Endothelial cell of umbilical vein (primary cell): ENCODE measurements around the gene ASTN1. TPM values are rescaled to one million over a fixed set of nuclear protein-coding genes. Genes with fewer than 3 reads are reported as not detected.

Experiments used
- BruUV-seq: library from RNA; stranded (reverse); fragments of 400-500 nt; replicated peaks from 2 replicates; lab custom pipeline; 2021; lab: Mats Ljungman, UMichigan
- CTCF ChIA-PET: fragments of 300-600, 350-600 bp; sonication (Branson Sonifier 250); formaldehyde crosslinking; loops from one replicate; lab custom pipeline; 2021; ENCODE audit warnings: antibody characterized with exemption, inconsistent platforms; lab: Charles Lee
- POLR2A ChIA-PET: fragments of 300-600, 350-600 bp; sonication (Branson Sonifier 250); formaldehyde crosslinking; loops from one replicate; lab custom pipeline; 2021; ENCODE audit warnings: antibody characterized with exemption, inconsistent platforms; lab: Charles Lee
- DNase-seq: peaks from one replicate; pipeline ENCODE4 v3.0.0-alpha.2; 2011; ENCODE audit warnings: low read depth, low spot score
- FAIRE-seq: peaks from 2 replicates; lab custom pipeline; 2011; peaks lifted over from hg19 to GRCh38; lab: Jason Lieb, UNC
- H2AFZ ChIP-seq: 2 replicates; pipeline ENCODE4 v1.6.0; 2012; ENCODE audit warnings: low read depth, low read length, control low read depth, inconsistent platforms
- H3K27ac ChIP-seq: 2 replicates; pipeline ENCODE4 v1.5.1; 2011; ENCODE audit warnings: low read depth, mild to moderate bottlenecking, control low read depth, low read length, moderate library complexity; ENCODE audit not compliant: insufficient read depth
- H3K27me3 ChIP-seq, 2 experiments: 2 replicates each; pipeline versions ENCODE4 v1.6.0 to v1.6.1; 2011; ENCODE audit warnings: low read length in 2 of 2, mixed read lengths in 1 of 2; ENCODE audit not compliant: control insufficient read depth in 2 of 2, insufficient read depth in 2 of 2
- H3K36me3 ChIP-seq, 2 experiments: 2 replicates in 1 of 2; 3 replicates in 1 of 2; pipeline ENCODE4 v1.5.1; 2011; ENCODE audit warnings: low read length in 2 of 2, mild to moderate bottlenecking in 1 of 2, moderate library complexity in 1 of 2; ENCODE audit not compliant: control insufficient read depth in 2 of 2, insufficient read depth in 2 of 2; ENCODE audit errors: extremely low read depth in 1 of 2
- H3K4me1 ChIP-seq: 3 replicates; pipeline ENCODE4 v1.5.1; 2011; ENCODE audit warnings: mild to moderate bottlenecking, low read length; ENCODE audit not compliant: control insufficient read depth, insufficient read depth; ENCODE audit errors: extremely low read depth
- H3K4me2 ChIP-seq: 2 replicates; pipeline ENCODE4 v1.6.1; 2011; ENCODE audit warnings: low read length, control low read depth, mixed read lengths; ENCODE audit not compliant: insufficient read depth
- H3K4me3 ChIP-seq, 3 experiments: fragments of 200-600 bp in 1 of 3; sonication (generic), shearing (Covaris generic) in 1 of 3; replicated peaks in 1 of 3; 2 replicates each; pipeline ENCODE4 v1.5.1; 2011 to 2016; ENCODE audit warnings: control low read depth in 3 of 3, low read length in 3 of 3, mild to moderate bottlenecking in 2 of 3, inconsistent platforms in 1 of 3, low read depth in 1 of 3, moderate library complexity in 1 of 3; ENCODE audit not compliant: insufficient read depth in 1 of 3
- H3K79me2 ChIP-seq: 2 replicates; pipeline ENCODE4 v1.6.0; 2012; ENCODE audit warnings: low read length, inconsistent platforms; ENCODE audit not compliant: control insufficient read depth, insufficient read depth
- H3K9ac ChIP-seq: replicated peaks from 2 replicates; pipeline ENCODE3; 2011; ENCODE audit warnings: low read length, control low read depth; ENCODE audit not compliant: insufficient read depth; ENCODE audit errors: extremely low read depth
- H3K9me1 ChIP-seq: replicated peaks from 3 replicates; pipeline ENCODE4 v1.6.0; 2011; ENCODE audit warnings: mild to moderate bottlenecking, low read length; ENCODE audit not compliant: control insufficient read depth, insufficient read depth; ENCODE audit errors: extremely low read depth
- H3K9me3 ChIP-seq: replicated peaks from 2 replicates; pipeline ENCODE4 v1.5.1; 2012; ENCODE audit warnings: low read length, inconsistent platforms; ENCODE audit not compliant: control insufficient read depth, insufficient read depth
- H4K20me1 ChIP-seq: replicated peaks from 2 replicates; pipeline ENCODE3; 2011; ENCODE audit warnings: mild to moderate bottlenecking, low read length; ENCODE audit not compliant: control insufficient read depth, insufficient read depth; ENCODE audit errors: extremely low read depth
- EZH2 ChIP-seq: IDR thresholded peaks from 2 replicates; pipeline ENCODE4 v1.6.1; 2012; ENCODE audit warnings: borderline replicate concordance, low read depth, mild to moderate bottlenecking, moderate library complexity, low read length, inconsistent platforms; ENCODE audit not compliant: severe bottlenecking
- FOS ChIP-seq: IDR thresholded peaks from 2 replicates; pipeline ENCODE4 v1.6.1; 2011; ENCODE audit warnings: mild to moderate bottlenecking, low read length, moderate library complexity, borderline replicate concordance; ENCODE audit not compliant: insufficient read depth
- GATA2 ChIP-seq: IDR thresholded peaks from 2 replicates; pipeline ENCODE4 v1.7.0; 2011; ENCODE audit warnings: low read depth, mild to moderate bottlenecking, moderate library complexity, mixed read lengths, low read length; ENCODE audit not compliant: insufficient read length, insufficient read depth
- JUN ChIP-seq: IDR thresholded peaks from 2 replicates; pipeline ENCODE4 v1.6.1; 2011; ENCODE audit warnings: borderline replicate concordance, low read depth; ENCODE audit not compliant: insufficient read length, insufficient read depth
- MYC ChIP-seq: IDR thresholded peaks from one replicate; pipeline ENCODE4 v1.6.1; 2011; ENCODE audit warnings: mild to moderate bottlenecking, low read depth, low read length
- POLR2A ChIP-seq: IDR thresholded peaks from 2 replicates; pipeline ENCODE4 v1.6.1; 2012; ENCODE audit warnings: low read depth, mild to moderate bottlenecking, control low read depth, low read length
- POLR2AphosphoS5 ChIP-seq: IDR thresholded peaks from 2 replicates; pipeline ENCODE4 v1.6.1; 2012; ENCODE audit warnings: low read depth, mild to moderate bottlenecking, control low read depth, low read length, moderate library complexity; ENCODE audit not compliant: insufficient read depth
- dilution Hi-C: fragments of 300-500 bp; cut with MboI; formaldehyde crosslinking; loops from one replicate; pipeline ENCODE4 v1.15.0; 2019; ENCODE audit warnings: low sequenced_read_pairs; ENCODE audit not compliant: extremely low pct_ligation_motif_present
- intact Hi-C: fragments of 100-400 bp; cut with micrococcal nuclease; formaldehyde crosslinking; loops from one replicate; pipeline ENCODE4 v1.10.0; 2022
- polyA plus RNA-seq, 4 experiments: library from polyadenylated mRNA; depleted of rRNA in 3 of 4; stranded (reverse) in 3 of 4; unstranded in 1 of 4; fragments of >200 nt; gene quantifications; 2 replicates each; pipeline versions ENCODE4 v1.2.1 to v1.2.3, GENCODE V29; 2011 to 2012; ENCODE audit warnings: missing spikeins in 1 of 4
- total RNA-seq: library from RNA; stranded (reverse); gene quantifications from 2 replicates; pipeline ENCODE4 v1.2.3, GENCODE V29; 2021
- TF ChIP-seq, protein P1 (sequence below): IDR thresholded peaks from 2 replicates; pipeline ENCODE4 v1.6.1; 2011; ENCODE audit not compliant: insufficient read depth, insufficient read length
- TF ChIP-seq, protein P2 (sequence below), 2 donors: IDR thresholded peaks; 1 replicate in 1 of 2; 2 replicates in 1 of 2; pipeline ENCODE4 v1.5.1; 2011; ENCODE audit warnings: low read length in 2 of 2, mild to moderate bottlenecking in 2 of 2, moderate library complexity in 2 of 2, control low read depth in 1 of 2, inconsistent platforms in 1 of 2, low read depth in 1 of 2; ENCODE audit not compliant: insufficient read depth in 1 of 2; ENCODE audit errors: extremely low read depth in 1 of 2

The ASTN1 gene
- total and polyA plus RNA-seq, 2 donors (not counting 3 experiments of a cell fraction or from before 2014, with no cell fraction given) = 0.04 TPM; not detected in 1

DNA sequence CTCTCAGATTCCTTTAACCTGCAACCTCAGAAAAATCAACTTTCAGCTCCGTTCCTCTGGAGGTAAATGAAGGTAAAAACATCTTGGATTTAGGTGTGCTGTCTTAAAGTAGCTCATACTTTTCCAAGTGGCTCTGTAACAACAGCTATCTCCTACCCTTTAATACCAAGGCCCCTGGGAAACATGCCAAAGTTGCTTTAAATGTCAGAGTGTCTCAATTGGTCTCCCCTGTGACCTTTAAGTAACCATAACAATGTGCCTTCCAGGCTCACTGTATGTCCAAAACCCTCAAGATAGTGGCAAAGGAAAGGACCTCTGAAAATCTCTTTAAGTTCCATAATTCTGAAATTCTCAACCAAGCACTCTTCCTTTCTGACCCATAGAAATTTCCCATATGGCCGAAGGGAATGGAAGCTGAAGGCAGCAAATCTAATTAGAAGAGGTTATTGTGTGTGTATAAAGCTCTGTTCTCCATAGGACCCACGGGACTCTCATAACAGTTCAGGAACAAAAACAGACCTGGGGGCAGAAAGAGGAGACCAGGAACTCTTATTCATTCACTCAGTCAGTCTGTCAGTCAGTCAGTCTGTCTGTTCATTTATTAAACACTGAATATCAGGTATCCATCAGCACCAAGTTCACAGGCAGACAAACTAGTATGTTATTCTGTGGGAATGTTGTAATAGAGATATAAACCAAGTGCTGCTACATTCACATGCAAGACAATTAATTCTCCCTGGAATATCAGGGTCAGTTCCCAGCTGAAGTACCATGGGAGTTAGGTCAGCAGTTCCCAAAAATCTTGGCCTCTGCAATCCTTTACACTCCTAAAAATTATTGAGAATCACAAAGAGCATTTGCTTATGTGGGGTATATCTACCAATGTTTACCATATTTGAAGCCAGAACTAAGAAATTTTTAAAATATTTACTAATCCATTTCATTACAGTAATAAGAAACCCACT lies 19.1 kb downstream of the ASTN1 start:
- dilution Hi-C loops = no loop called here
- BruUV-seq = no TSS peak
- Histone ChIP-seq H3K4me2 (no peak overlapping the region), H3K9me3 (no peaks in the 10 kb centered on the region), H3K36me3 (no peaks in the 10 kb centered on the region), H2AFZ (no peak overlapping the region), H3K4me3 (no peak overlapping the region), H3K9me1 (no peaks in the 10 kb centered on the region), H3K27ac (no peak overlapping the region), H3K27me3 (no peaks in the 10 kb centered on the region), H3K4me1 (no peaks in the 10 kb centered on the region), H4K20me1 (no peaks in the 10 kb centered on the region), H3K79me2 (no peaks in the 10 kb centered on the region), H3K9ac (no peak overlapping the region)
- ChIA-PET CTCF (no interaction called here), POLR2A (no interaction called here)
- DNase-seq = no peak
- TF ChIP-seq MYC (no peak), POLR2A (no peak), FOS (no peak), POLR2AphosphoS5 (no peak), EZH2 (no peak), JUN (no peak), GATA2 (no peak)
- TF ChIP-seq, protein P1, sequence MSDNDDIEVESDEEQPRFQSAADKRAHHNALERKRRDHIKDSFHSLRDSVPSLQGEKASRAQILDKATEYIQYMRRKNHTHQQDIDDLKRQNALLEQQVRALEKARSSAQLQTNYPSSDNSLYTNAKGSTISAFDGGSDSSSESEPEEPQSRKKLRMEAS = no peak
- TF ChIP-seq, protein P2, sequence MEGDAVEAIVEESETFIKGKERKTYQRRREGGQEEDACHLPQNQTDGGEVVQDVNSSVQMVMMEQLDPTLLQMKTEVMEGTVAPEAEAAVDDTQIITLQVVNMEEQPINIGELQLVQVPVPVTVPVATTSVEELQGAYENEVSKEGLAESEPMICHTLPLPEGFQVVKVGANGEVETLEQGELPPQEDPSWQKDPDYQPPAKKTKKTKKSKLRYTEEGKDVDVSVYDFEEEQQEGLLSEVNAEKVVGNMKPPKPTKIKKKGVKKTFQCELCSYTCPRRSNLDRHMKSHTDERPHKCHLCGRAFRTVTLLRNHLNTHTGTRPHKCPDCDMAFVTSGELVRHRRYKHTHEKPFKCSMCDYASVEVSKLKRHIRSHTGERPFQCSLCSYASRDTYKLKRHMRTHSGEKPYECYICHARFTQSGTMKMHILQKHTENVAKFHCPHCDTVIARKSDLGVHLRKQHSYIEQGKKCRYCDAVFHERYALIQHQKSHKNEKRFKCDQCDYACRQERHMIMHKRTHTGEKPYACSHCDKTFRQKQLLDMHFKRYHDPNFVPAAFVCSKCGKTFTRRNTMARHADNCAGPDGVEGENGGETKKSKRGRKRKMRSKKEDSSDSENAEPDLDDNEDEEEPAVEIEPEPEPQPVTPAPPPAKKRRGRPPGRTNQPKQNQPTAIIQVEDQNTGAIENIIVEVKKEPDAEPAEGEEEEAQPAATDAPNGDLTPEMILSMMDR (IDR thresholded peaks at IDR 0.05; ENCODE audit: extremely low read depth in 1 of 2, insufficient read depth in 1 of 2, low read depth in 1 of 2, low read length in 2 of 2) = no peak
- no peak for FAIRE-seq
- intact Hi-C loops = no loop called here
